Measurements from ENCODE around the gene TRAF3.
A peak's percentile ranks its signal among the peaks of the same experiment; 100 is the strongest.

The TRAF3 gene

GRCh38 chr14:102907303-102907844, 130.1 kb downstream of the TRAF3 start:
- DNase-seq (ENCODE audit: low spot score) = no peak

GRCh38 chr14:102907980-102908730, 130.9 kb downstream of the TRAF3 start:
- DNase-seq (ENCODE audit: low spot score) = no peak

GRCh38 chr14:102908766-102909455, 131.7 kb downstream of the TRAF3 start:
- no peak for DNase-seq (ENCODE audit: low spot score)

- no peak for DNase-seq (ENCODE audit: low spot score)
These were observed 132.2 kb downstream of the TRAF3 start for GRCh38 chr14:102909462-102909861.

- no peak for DNase-seq (ENCODE audit: low spot score)
These were observed 132.7 kb downstream of the TRAF3 start for GRCh38 chr14:102909911-102910310.

GRCh38 chr14:102910442-102910841, 133.2 kb downstream of the TRAF3 start:
- no peak for DNase-seq (ENCODE audit: low spot score)

- DNase-seq (ENCODE audit: low spot score) = no peak
These were observed 134.3 kb downstream of the TRAF3 start for GRCh38 chr14:102911541-102911951.

- DNase-seq (ENCODE audit: low spot score) = peak; percentile 35
These were observed 134.9 kb downstream of the TRAF3 start for GRCh38 chr14:102911991-102912761.

- no peak for DNase-seq (ENCODE audit: low spot score)
These were observed 136.3 kb downstream of the TRAF3 start for GRCh38 chr14:102913341-102914211.

- DNase-seq (ENCODE audit: low spot score) = no peak
These were observed 137.4 kb downstream of the TRAF3 start for GRCh38 chr14:102914474-102915291.

- no peak for DNase-seq (ENCODE audit: low spot score)
These were observed 138.3 kb downstream of the TRAF3 start for GRCh38 chr14:102915292-102916110.

- no peak for DNase-seq (ENCODE audit: low spot score)
These were observed 139.3 kb downstream of the TRAF3 start for GRCh38 chr14:102916347-102917055.

GRCh38 chr14:102917056-102917385, 139.8 kb downstream of the TRAF3 start:
- DNase-seq (ENCODE audit: low spot score) = no peak

- DNase-seq (ENCODE audit: low spot score) = peak; percentile 38
These were observed 140.4 kb downstream of the TRAF3 start for GRCh38 chr14:102917469-102918211.

- no peak for DNase-seq (ENCODE audit: low spot score)
These were observed 141.2 kb downstream of the TRAF3 start for GRCh38 chr14:102918438-102918837.

- DNase-seq (ENCODE audit: low spot score) = no peak
These were observed 143.2 kb downstream of the TRAF3 start for GRCh38 chr14:102920273-102920997.

GRCh38 chr14:102920998-102921304, 143.7 kb downstream of the TRAF3 start:
- no peak for DNase-seq (ENCODE audit: low spot score)

Data from SK-N-DZ (cell line).